Natural killer cell (primary cell): Measurements from ENCODE around the gene CYP8B1. TPM values are rescaled to one million over a fixed set of nuclear protein-coding genes. Genes with fewer than 3 reads are reported as not detected.

Experiments
- ATAC-seq, 3 donors: fragments of 150-1000 bp in 2 of 3; fragments of 200-7000 bp in 1 of 3; cut with Tn5 transposase; 1 replicate in 1 of 3; 2 replicates in 2 of 3; pipeline ENCODE4 v1.10.0; 2021; ENCODE audit warnings: mild to moderate bottlenecking in 2 of 3, moderate library complexity in 2 of 3
- DNase-seq, 2 donors: peaks; one replicate each; pipeline versions ENCODE4 v3.0.0 to v3.0.0-alpha.2; 2013 to 2021; ENCODE audit warnings: mixed read lengths in 1 of 2
- H3K27ac ChIP-seq: one replicate; pipeline ENCODE4 v1.5.1; 2013; ENCODE audit warnings: mild to moderate bottlenecking, low read length
- H3K27me3 ChIP-seq: one replicate; pipeline ENCODE4 v1.6.1; 2013; ENCODE audit warnings: low read length; ENCODE audit not compliant: control insufficient read depth, insufficient read depth
- H3K36me3 ChIP-seq: one replicate; pipeline ENCODE4 v1.6.1; 2013; ENCODE audit warnings: low read length; ENCODE audit not compliant: control insufficient read depth, insufficient read depth
- H3K4me1 ChIP-seq: one replicate; pipeline ENCODE4 v1.6.1; 2013; ENCODE audit warnings: low read length; ENCODE audit not compliant: control insufficient read depth, insufficient read depth
- H3K4me3 ChIP-seq: one replicate; pipeline ENCODE4 v1.5.1; 2013; ENCODE audit warnings: low read length
- H3K9me3 ChIP-seq: one replicate; pipeline ENCODE4 v1.6.1; 2013; ENCODE audit warnings: low read length; ENCODE audit not compliant: control insufficient read depth, insufficient read depth
- H3K27ac Mint-ChIP-seq, 2 donors: one replicate each; pipeline ENCODE4 v1.8.0; 2022; ENCODE audit warnings: mild to moderate bottlenecking in 2 of 2, mixed read lengths in 2 of 2, moderate library complexity in 1 of 2
- H3K27me3 Mint-ChIP-seq, 2 donors: one replicate each; pipeline ENCODE4 v1.8.0; 2022; ENCODE audit warnings: low read depth in 2 of 2, mixed read lengths in 2 of 2
- H3K36me3 Mint-ChIP-seq: one replicate; pipeline ENCODE4 v1.8.0; 2022; ENCODE audit warnings: mixed read lengths
- H3K4me1 Mint-ChIP-seq, 2 donors: one replicate each; pipeline ENCODE4 v1.8.0; 2022; ENCODE audit warnings: mixed read lengths in 2 of 2
- H3K4me3 Mint-ChIP-seq: one replicate; pipeline ENCODE4 v1.8.0; 2022; ENCODE audit warnings: mild to moderate bottlenecking, moderate library complexity, mixed read lengths
- H3K9me3 Mint-ChIP-seq, 2 donors: one replicate each; pipeline ENCODE4 v1.8.0; 2022; ENCODE audit warnings: mixed read lengths in 2 of 2
- WGBS: methylation state at CpG from one replicate; pipeline ENCODE4 v1.1.7; 2013; ENCODE audit warnings: missing lambda C conversion rate; ENCODE audit not compliant: insufficient coverage; 5-methylcytosine and 5-hydroxymethylcytosine counted together
- intact Hi-C: fragments of 100-400 bp; cut with micrococcal nuclease; formaldehyde crosslinking; loops from one replicate; pipeline ENCODE4 v1.14.2; 2022
- total RNA-seq, 4 donors: library from RNA; stranded (reverse); fragments of 120-200 nt in 1 of 4; gene quantifications; one replicate each; pipeline versions ENCODE4 v1.2.3 to v1.2.4, GENCODE V29; 2013 to 2022
- TF ChIP-seq, protein P1 (sequence below): fragments of 200-600 bp; IDR thresholded peaks from one replicate; pipeline ENCODE4 v1.8.0; 2022; ENCODE audit warnings: antibody characterized with exemption

Gene CYP8B1
- total RNA-seq, 3 donors from 2014 or later (not counting 1 experiment from before 2014, with no cell fraction given): not detected

DNA sequence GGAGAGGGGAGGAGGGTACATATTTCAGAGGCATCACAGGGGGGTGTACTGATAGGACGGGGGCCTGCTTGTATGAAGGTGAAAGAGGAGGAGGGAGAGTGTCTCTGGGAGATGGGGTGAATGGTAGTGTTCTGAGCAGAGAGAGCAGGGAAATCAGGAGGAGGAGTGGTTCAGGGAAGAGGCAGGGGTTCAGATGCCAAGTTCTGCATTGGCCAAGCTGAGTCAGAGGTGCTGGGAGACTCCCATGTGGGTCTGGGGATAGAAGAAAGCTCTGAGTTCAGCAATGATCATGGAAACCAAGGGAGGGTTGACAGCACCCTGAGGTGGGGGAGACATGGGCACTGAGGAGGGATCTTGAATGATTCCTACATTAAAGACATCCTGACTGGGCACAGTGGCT lies 3.0 kb downstream of the CYP8B1 start:
- H3K27ac ChIP-seq: no peak overlapping the region
- DNase-seq: no peak
- TF ChIP-seq, protein P1, sequence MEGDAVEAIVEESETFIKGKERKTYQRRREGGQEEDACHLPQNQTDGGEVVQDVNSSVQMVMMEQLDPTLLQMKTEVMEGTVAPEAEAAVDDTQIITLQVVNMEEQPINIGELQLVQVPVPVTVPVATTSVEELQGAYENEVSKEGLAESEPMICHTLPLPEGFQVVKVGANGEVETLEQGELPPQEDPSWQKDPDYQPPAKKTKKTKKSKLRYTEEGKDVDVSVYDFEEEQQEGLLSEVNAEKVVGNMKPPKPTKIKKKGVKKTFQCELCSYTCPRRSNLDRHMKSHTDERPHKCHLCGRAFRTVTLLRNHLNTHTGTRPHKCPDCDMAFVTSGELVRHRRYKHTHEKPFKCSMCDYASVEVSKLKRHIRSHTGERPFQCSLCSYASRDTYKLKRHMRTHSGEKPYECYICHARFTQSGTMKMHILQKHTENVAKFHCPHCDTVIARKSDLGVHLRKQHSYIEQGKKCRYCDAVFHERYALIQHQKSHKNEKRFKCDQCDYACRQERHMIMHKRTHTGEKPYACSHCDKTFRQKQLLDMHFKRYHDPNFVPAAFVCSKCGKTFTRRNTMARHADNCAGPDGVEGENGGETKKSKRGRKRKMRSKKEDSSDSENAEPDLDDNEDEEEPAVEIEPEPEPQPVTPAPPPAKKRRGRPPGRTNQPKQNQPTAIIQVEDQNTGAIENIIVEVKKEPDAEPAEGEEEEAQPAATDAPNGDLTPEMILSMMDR: no peak
- Mint-ChIP-seq H3K27me3 (peaks cover 7 to 8% of the 10 kb centered on the region in 2 donors), H3K9me3 (no peaks in the 10 kb centered on the region), H3K4me1 (peaks cover 4 to 5% of the 10 kb centered on the region in 2 donors), H3K36me3 (no peaks in the 10 kb centered on the region), H3K27ac (no peak overlapping the region), H3K4me3 (no peak overlapping the region)
- intact Hi-C loops: no loop called here
- H3K4me3 ChIP-seq: no peak overlapping the region
- no peaks in the 10 kb centered on the region for H3K36me3 ChIP-seq
- ATAC-seq: no peak
- H3K4me1 ChIP-seq: no peaks in the 10 kb centered on the region
- 89% methylated on average over 1 of the region's 1 CpG for WGBS
- no peaks in the 10 kb centered on the region for H3K27me3 ChIP-seq
- H3K9me3 ChIP-seq: no peaks in the 10 kb centered on the region

DNA sequence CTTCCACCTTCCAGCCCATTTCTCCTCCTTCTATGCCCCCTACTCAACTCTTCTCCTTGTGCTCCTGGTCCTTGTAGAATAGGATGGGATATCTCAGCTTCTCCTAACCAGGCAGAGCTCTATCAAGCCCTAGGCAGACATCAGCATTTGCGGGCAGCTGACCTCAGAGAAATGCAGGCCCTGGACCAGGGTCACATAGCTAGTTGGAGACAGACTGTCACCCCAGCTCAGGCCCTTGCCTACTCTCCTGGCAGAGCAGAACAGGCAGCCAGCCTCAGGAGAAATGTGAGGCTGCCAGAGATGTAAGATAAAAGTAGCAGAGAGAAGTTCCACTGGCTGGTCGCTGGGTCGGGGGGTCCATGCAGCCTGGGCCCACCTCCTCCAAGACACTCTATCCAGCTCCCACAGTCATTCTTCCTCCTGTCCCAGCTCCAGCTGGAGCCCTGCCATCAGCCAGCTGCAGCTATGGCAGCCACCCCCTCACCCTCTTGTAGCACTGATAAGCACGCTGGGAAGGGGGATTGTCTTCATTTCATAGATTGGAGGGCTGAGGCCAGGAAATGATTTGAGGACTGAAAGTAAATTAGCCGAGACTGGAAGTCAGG lies 4.0 kb downstream of the CYP8B1 start:
- Mint-ChIP-seq H3K9me3 (no peaks in the 10 kb centered on the region), H3K4me1 (peaks cover 4 to 5% of the 10 kb centered on the region in 2 donors), H3K27me3 (peaks cover 7 to 8% of the 10 kb centered on the region in 2 donors), H3K36me3 (no peaks in the 10 kb centered on the region), H3K27ac (no peak overlapping the region), H3K4me3 (no peak overlapping the region)
- no peaks in the 10 kb centered on the region for H3K27me3 ChIP-seq
- H3K4me3 ChIP-seq: no peak overlapping the region
- ATAC-seq (no peak), DNase-seq (no peak)
- intact Hi-C loops: no loop called here
- no peaks in the 10 kb centered on the region for H3K4me1 ChIP-seq
- 81% methylated on average over 4 of the region's 5 CpGs for WGBS
- no peak overlapping the region for H3K27ac ChIP-seq
- no peaks in the 10 kb centered on the region for H3K36me3 ChIP-seq
- H3K9me3 ChIP-seq: no peaks in the 10 kb centered on the region
- TF ChIP-seq, protein P1: no peak

DNA sequence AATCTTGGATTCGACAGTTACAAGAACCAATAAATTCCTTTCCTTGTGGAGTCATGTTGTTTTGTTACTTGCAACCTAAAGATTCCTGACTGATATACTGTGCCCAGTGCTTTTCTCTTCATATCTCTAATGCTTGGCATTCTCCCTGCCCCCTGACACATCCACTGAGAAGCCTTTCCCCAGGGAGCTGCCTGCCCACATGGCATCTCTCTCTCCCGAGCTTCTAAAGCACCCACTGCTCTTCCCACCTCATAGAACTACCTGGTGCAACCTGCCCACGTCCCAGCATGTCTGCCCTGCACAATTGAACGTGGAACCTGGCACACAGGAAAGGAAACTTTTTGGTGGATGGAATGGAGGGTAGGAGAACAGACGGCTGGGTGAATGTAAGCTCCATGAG lies 6.8 kb downstream of the CYP8B1 start:
- no peaks in the 10 kb centered on the region for H3K27me3 ChIP-seq
- peaks cover 6 to 7% of the 10 kb centered on the region in 2 donors for H3K27me3 Mint-ChIP-seq
- DNase-seq: no peak
- H3K9me3 Mint-ChIP-seq: no peaks in the 10 kb centered on the region
- peaks cover 2% of the 10 kb centered on the region in 2 donors for H3K4me1 Mint-ChIP-seq
- H3K36me3 ChIP-seq: no peaks in the 10 kb centered on the region
- no peak for ATAC-seq
- 72% methylated on average over 5 of the region's 5 CpGs for WGBS
- H3K36me3 Mint-ChIP-seq: no peaks in the 10 kb centered on the region
- intact Hi-C loops: no loop called here
- H3K9me3 ChIP-seq: no peaks in the 10 kb centered on the region
- H3K27ac Mint-ChIP-seq: no peak overlapping the region
- no peak overlapping the region for H3K4me3 Mint-ChIP-seq
- H3K27ac ChIP-seq: no peak overlapping the region
- no peaks in the 10 kb centered on the region for H3K4me1 ChIP-seq
- no peak overlapping the region for H3K4me3 ChIP-seq
- TF ChIP-seq, protein P1: no peak

DNA sequence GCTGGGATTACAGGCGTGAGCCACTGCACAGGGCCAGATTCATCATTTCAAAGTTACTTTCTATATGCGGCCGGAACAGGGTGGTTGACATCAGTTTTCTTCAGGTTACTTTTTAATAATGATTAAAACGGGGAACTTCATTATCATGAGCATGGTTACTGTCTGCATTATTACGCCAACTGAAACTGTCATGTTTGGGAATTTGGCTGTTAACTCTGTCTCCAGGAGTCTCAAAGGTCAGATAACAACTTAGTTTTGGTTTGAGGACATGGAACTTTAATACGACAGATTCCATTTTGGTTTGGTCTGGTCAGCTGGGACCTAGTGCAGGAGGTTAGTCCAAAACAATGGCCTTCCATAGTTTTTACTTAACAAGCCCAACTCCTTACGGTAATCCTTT lies 8.5 kb downstream of the CYP8B1 start:
- Mint-ChIP-seq H3K9me3 (no peaks in the 10 kb centered on the region), H3K36me3 (no peaks in the 10 kb centered on the region), H3K4me1 (no peaks in the 10 kb centered on the region), H3K4me3 (no peak overlapping the region), H3K27ac (no peak overlapping the region), H3K27me3 (peaks cover under 1 to 2% of the 10 kb centered on the region in 2 donors)
- Histone ChIP-seq H3K4me1 (no peaks in the 10 kb centered on the region), H3K9me3 (no peaks in the 10 kb centered on the region), H3K36me3 (no peaks in the 10 kb centered on the region), H3K27me3 (no peaks in the 10 kb centered on the region), H3K27ac (no peak overlapping the region), H3K4me3 (no peak overlapping the region)
- TF ChIP-seq, protein P1: no peak
- 92% methylated on average over 7 of the region's 7 CpGs for WGBS
- intact Hi-C loops: no loop called here
- no peak for ATAC-seq
- DNase-seq: no peak
